AG04450 (cell line): ENCODE measurements around the gene ABCG1. TPM values are rescaled to one million over a fixed set of nuclear protein-coding genes. Genes with fewer than 3 reads are reported as not detected.
A peak's percentile ranks its signal among the peaks of the same experiment; 100 is the strongest.

Experiments used
- CTCF ChIA-PET: fragments of 300-600, 350-600 bp; formaldehyde crosslinking; extraction: SDS; loops from one replicate; lab custom pipeline; 2022; ENCODE audit warnings: antibody characterized with exemption, inconsistent platforms; lab: Charles Lee
- POLR2A ChIA-PET: fragments of 350-600 bp; formaldehyde crosslinking; extraction: SDS; loops from one replicate; lab custom pipeline; 2021; ENCODE audit warnings: antibody characterized with exemption, inconsistent platforms; lab: Yijun Ruan, JAX
- DNase-seq: peaks from one replicate; pipeline ENCODE4 v3.0.0-alpha.2; 2011; ENCODE audit warnings: low read depth, low spot score
- H3K27ac ChIP-seq: one replicate; pipeline ENCODE4 v1.5.1; 2012; ENCODE audit warnings: low read depth, low read length, control low read depth
- H3K27me3 ChIP-seq: one replicate; pipeline ENCODE4 v1.6.0; 2012; ENCODE audit warnings: low read length; ENCODE audit not compliant: control insufficient read depth, insufficient read depth
- H3K4me3 ChIP-seq: 2 replicates; pipeline ENCODE4 v1.5.1; 2011; ENCODE audit warnings: mild to moderate bottlenecking, low read depth, low read length, control low read depth
- H3K9me3 ChIP-seq: 2 replicates; pipeline ENCODE4 v1.5.1; 2012; ENCODE audit warnings: low read length; ENCODE audit not compliant: control insufficient read depth, insufficient read depth
- polyA plus RNA-seq: library from polyadenylated mRNA; depleted of rRNA; stranded (reverse); fragments of >200 nt; gene quantifications from 2 replicates; pipeline ENCODE4 v1.2.3, GENCODE V29; 2011
- TF ChIP-seq, protein P1 (sequence below): IDR thresholded peaks from 2 replicates; pipeline ENCODE4 v1.5.1; 2011; ENCODE audit warnings: low read depth, low read length, control low read depth, inconsistent platforms

The ABCG1 gene
- polyA plus RNA-seq, 1 experiment: 0.71 TPM

DNA sequence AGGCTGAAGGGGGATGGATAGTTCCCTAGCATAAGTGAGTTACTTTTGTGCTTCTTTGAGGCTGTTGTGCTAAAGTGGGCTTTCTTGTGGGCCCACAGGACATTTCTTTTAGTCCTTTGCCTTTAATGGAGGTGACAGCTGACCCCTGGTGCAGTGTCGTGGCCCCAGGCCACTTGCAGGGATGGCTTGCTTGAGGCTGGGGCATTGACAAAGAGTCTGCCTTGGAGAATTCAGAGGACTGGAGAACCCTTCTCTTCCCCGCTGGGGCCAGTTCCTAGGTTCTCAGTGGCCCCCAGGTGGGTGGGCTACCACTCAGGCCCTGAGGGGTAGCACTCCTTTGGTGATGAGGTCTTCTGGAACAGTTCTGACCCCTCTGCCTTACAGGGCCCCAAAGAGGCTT, 12.8 kb downstream of the ABCG1 start:
- TF ChIP-seq, protein P1, sequence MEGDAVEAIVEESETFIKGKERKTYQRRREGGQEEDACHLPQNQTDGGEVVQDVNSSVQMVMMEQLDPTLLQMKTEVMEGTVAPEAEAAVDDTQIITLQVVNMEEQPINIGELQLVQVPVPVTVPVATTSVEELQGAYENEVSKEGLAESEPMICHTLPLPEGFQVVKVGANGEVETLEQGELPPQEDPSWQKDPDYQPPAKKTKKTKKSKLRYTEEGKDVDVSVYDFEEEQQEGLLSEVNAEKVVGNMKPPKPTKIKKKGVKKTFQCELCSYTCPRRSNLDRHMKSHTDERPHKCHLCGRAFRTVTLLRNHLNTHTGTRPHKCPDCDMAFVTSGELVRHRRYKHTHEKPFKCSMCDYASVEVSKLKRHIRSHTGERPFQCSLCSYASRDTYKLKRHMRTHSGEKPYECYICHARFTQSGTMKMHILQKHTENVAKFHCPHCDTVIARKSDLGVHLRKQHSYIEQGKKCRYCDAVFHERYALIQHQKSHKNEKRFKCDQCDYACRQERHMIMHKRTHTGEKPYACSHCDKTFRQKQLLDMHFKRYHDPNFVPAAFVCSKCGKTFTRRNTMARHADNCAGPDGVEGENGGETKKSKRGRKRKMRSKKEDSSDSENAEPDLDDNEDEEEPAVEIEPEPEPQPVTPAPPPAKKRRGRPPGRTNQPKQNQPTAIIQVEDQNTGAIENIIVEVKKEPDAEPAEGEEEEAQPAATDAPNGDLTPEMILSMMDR: no peak
- peaks cover 27% of the 10 kb centered on the region for H3K27me3 ChIP-seq

DNA sequence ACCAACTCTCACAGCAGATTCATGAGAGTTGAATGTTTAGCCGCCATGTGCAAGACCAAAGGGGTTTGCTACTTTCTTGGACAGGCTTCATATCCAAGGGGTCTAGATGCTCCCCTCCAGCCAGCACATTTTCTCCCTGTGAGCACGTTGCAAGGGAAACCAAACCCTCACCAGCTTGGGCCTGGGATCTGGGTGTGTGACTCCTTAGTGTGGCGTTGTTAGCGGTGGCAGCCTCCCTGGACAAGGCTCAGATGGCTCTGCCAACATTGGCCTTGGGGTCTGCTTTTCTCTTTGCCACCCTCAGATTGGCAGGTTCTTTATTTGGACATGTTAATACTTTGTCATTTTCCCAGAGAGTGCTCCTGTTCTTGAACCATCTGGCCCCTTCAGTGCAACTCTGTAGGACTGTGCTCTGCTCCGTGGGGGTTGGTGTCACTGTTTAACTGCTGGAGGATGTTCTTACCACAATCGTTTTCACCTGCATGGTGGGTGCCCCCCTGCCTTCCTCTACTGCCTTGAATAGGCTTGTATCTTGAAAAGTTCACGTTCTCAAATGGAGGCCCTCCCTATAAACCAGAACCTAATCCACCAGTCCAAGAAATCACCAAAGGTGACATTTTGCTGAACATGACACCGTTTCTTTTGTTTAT, 13.4 kb downstream of the ABCG1 start:
- ChIA-PET CTCF (no interaction called here), POLR2A (no interaction called here)
- H3K27ac ChIP-seq: no peak overlapping the region
- H3K27me3 ChIP-seq: peaks cover 32% of the 10 kb centered on the region
- no peak overlapping the region for H3K4me3 ChIP-seq
- no peaks in the 10 kb centered on the region; the same call in 1 of the 2 replicates for H3K9me3 ChIP-seq
- DNase-seq: no peak
- TF ChIP-seq, protein P1: no peak

More for the DNA sequence above, 12.8 kb downstream of the ABCG1 start:
- Histone ChIP-seq H3K27ac (no peak overlapping the region), H3K9me3 (no peaks in the 10 kb centered on the region; the same call in 1 of the 2 replicates), H3K4me3 (no peak overlapping the region)
- CTCF ChIA-PET: no interaction called here
- DNase-seq: no peak
- POLR2A ChIA-PET: no interaction called here

DNA sequence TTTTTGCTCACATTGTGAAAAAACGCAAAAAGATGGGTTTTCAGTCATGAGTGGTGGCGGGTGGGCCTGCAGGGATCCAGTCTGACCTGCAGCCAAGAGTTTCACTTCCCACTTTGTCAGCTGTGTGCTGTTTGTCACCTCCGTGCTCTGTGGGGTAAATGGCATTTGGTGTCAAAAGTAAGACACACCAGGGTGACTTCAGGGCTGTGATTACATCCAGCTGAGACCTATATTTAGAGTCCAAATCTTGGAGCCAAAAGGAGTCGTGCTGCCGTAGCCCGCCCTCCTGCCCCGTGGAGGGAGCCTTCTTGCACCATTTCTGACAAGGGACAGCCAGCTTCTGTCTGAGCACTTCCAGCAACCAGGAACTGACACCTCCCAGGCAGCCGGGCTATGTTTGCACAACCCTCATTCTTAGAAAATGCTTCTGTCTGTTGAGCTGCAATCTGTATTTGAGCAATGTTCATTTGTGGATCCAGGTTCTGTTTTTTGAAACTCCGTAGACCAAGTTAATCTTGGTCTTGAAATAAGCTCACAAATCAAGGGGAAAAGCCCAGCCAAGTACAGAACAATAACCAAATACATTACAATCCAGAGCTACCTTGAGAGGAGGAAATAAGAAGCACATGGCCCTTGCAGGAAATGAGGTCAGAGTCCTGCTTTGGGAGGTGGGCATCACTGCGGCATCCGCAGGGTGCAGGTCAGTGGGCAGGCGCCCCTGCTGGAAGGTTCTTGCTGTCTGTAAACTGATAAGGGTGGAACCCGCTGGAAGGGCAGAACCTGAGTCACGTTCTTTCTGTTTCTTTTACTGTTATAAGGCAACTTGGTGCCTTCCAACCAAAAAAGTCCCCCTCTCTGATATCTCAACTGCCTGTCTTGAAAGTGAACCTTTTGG, 14.4 kb downstream of the ABCG1 start:
- no peak for DNase-seq
- ChIA-PET POLR2A (no interaction called here), CTCF (no interaction called here)
- H3K4me3 ChIP-seq: no peak overlapping the region
- H3K9me3 ChIP-seq: no peaks in the 10 kb centered on the region; the same call in 1 of the 2 replicates
- H3K27me3 ChIP-seq: peaks cover 37% of the 10 kb centered on the region
- TF ChIP-seq, protein P1: peak; percentile 32
- H3K27ac ChIP-seq: no peak overlapping the region

DNA sequence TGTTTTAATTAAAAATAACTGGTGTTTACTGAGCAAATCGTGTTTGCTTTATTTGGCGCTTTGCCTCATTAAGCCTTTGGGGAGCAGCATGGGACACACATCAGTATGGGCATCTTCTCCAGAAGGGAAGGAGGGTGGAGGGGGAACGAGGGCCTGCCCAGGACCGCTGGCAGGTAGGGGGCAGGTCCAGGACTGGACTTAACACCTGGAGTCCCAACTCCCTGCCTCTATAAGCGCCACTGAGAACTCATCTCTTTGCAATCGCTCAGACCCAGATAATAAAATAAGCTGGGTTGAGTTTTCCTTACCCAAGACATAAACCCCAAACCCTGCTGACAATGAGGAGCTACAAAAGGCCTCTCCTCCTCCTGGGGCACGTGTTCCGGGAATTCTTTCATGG, 15.1 kb downstream of the ABCG1 start:
- H3K4me3 ChIP-seq: no peak overlapping the region; the same call in 1 of the 2 replicates
- POLR2A ChIA-PET: no interaction called here

More for the DNA sequence above, 15.1 kb downstream of the ABCG1 start:
- TF ChIP-seq, protein P1: no peak
- no peaks in the 10 kb centered on the region; the same call in 1 of the 2 replicates for H3K9me3 ChIP-seq
- no peak for DNase-seq
- CTCF ChIA-PET: interaction anchor here (0.6 to 1.6 kb wide), 2 partner anchors 25 to 372 kb away, joined by 3 to 5 read pairs; no protein-coding TSS in a partner anchor
- no peak overlapping the region for H3K27ac ChIP-seq
- peaks cover 37% of the 10 kb centered on the region for H3K27me3 ChIP-seq
